Progenitor cell of endocrine pancreas (in vitro differentiated cells): Measurements from ENCODE around the gene HNRNPA2B1. TPM values are rescaled to one million over a fixed set of nuclear protein-coding genes. Genes with fewer than 3 reads are reported as not detected.

ENCODE experiments used
- DNase-seq: peaks from one replicate; pipeline ENCODE4 v3.0.0; 2021; ENCODE audit warnings: low spot score; ENCODE audit not compliant: unreplicated experiment
- H3K27ac Mint-ChIP-seq: 2 replicates; pipeline ENCODE4 v1.8.0; 2021; ENCODE audit warnings: mild to moderate bottlenecking, moderate library complexity, mixed read lengths
- H3K27me3 Mint-ChIP-seq: 2 replicates; pipeline ENCODE4 v1.8.0; 2021; ENCODE audit warnings: mixed read lengths
- H3K36me3 Mint-ChIP-seq: 2 replicates; pipeline ENCODE4 v1.8.0; 2022; ENCODE audit warnings: mixed read lengths; ENCODE audit not compliant: insufficient read depth
- H3K4me1 Mint-ChIP-seq: 2 replicates; pipeline ENCODE4 v1.8.0; 2021; ENCODE audit warnings: low read depth, mixed read lengths
- H3K4me3 Mint-ChIP-seq: 2 replicates; pipeline ENCODE4 v1.8.0; 2021; ENCODE audit warnings: low read depth, mild to moderate bottlenecking, moderate library complexity, mixed read lengths
- H3K9me3 Mint-ChIP-seq: 2 replicates; pipeline ENCODE4 v1.8.0; 2021; ENCODE audit warnings: low read depth, mixed read lengths
- CTCF ChIP-seq: fragments of 200-600 bp; sonication (generic); IDR thresholded peaks from one replicate; pipeline ENCODE4 v1.5.0; 2021; ENCODE audit warnings: antibody characterized with exemption, mild to moderate bottlenecking; ENCODE audit not compliant: unreplicated experiment
- total RNA-seq: library from RNA; stranded (reverse); gene quantifications from 2 replicates; pipeline ENCODE4 v1.2.1, GENCODE V29; 2021

HNRNPA2B1 gene
- total RNA-seq, 1 donor from 2014 or later = 984 TPM

GRCh38 chr7:26201247-26202018 lies 887 bp upstream of the HNRNPA2B1 start, which contains the start of gene CBX3:
Gene CBX3, plus strand, starts transcription at chr7:26201745. Its CDS starts 1,254 bp downstream, at chr7:26202999.
- DNase-seq = peak; percentile 77

DNA sequence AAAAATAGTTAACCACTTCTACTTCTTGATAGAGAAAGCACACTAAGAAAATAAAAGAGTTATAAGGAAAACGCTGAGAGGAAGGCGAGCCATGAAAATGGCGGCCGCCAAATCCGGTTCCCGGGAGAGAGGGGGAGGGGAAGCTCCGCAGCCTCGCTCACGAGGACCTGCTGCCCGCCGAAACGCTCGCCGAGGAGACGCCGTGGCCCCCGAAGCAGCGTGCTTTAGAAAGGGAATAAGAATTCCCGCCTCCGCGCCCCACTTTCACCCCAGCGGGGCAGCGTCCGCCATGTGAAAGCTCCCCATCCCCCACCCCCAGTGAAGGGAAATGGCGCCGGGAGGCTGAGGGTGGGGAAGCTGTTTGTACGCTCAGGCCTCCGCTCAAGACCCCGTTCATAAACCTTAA lies 505 bp downstream of the HNRNPA2B1 start:
- TF ChIP-seq CTCF = no peak
- Mint-ChIP-seq H3K9me3 (no peaks in the 10 kb centered on the region), H3K27me3 (no peaks in the 10 kb centered on the region), H3K36me3 (peaks cover 52% of the 10 kb centered on the region), H3K4me3 (peak overlapping the region; percentile 100), H3K4me1 (peaks cover 46% of the 10 kb centered on the region), H3K27ac (peak overlapping the region; percentile 100)
- DNase-seq = peak; percentile 49

More at GRCh38 chr7:26201247-26202018, 887 bp upstream of the HNRNPA2B1 start, which contains the start of gene CBX3:
- Mint-ChIP-seq H3K36me3 (peaks cover 44% of the 10 kb centered on the region), H3K9me3 (no peaks in the 10 kb centered on the region), H3K27me3 (no peaks in the 10 kb centered on the region), H3K4me1 (peaks cover 43% of the 10 kb centered on the region), H3K4me3 (peak within 1 kb of the TSS; percentile 100), H3K27ac (peak within 1 kb of the TSS; percentile 100)
- no peak for TF ChIP-seq CTCF

DNA sequence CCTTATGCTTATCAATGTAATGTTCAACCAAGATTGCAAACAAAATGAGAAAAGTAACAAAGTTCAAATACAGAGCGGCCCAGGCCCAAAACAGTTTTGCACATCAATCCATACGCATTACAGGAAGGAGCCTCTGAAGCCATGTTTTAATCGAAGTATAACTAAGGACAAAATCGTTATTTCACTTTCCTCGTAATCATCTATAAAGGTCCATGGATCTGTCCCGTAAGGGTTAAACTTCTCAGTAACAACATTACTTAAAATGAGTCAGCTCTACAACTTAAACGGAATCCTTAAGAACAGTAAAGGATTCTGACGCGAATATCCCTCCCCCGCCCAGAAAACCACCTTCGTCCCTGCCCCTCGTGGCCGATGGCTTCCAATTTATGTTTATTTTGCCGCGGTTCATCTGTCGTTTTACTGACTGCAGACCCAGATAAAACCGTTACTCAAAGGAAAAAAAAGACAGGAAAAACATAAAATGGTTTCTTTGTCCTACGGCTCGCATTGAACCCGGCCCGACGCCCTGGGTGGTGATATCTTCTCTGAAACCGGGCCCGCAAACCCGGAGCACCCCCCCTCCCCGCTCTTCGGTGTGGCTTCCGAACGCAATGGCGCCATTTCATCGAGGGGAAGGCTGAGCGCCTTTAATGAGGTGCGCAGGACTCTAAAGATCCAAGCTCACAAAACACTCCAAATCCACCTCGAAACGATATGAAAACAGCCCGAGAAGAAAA lies 1.1 kb downstream of the HNRNPA2B1 start:
- peaks cover 52% of the 10 kb centered on the region for H3K36me3 Mint-ChIP-seq
- peaks cover 43% of the 10 kb centered on the region for H3K4me1 Mint-ChIP-seq

GRCh38 chr7:26198781-26199169 lies 1.8 kb downstream of the HNRNPA2B1 start:
- Mint-ChIP-seq H3K4me3 (peak overlapping the region; percentile 100), H3K27ac (peak overlapping the region; percentile 100), H3K36me3 (peaks cover 53% of the 10 kb centered on the region), H3K4me1 (peaks cover 43% of the 10 kb centered on the region), H3K9me3 (no peaks in the 10 kb centered on the region), H3K27me3 (no peaks in the 10 kb centered on the region)
- no peak for TF ChIP-seq CTCF
- no peak for DNase-seq

More for the DNA sequence above, 1.1 kb downstream of the HNRNPA2B1 start:
- Mint-ChIP-seq H3K27ac (peak overlapping the region; percentile 100), H3K4me3 (peak overlapping the region; percentile 100), H3K9me3 (no peaks in the 10 kb centered on the region), H3K27me3 (no peaks in the 10 kb centered on the region)
- no peak for TF ChIP-seq CTCF
- DNase-seq = peak; percentile 18

DNA sequence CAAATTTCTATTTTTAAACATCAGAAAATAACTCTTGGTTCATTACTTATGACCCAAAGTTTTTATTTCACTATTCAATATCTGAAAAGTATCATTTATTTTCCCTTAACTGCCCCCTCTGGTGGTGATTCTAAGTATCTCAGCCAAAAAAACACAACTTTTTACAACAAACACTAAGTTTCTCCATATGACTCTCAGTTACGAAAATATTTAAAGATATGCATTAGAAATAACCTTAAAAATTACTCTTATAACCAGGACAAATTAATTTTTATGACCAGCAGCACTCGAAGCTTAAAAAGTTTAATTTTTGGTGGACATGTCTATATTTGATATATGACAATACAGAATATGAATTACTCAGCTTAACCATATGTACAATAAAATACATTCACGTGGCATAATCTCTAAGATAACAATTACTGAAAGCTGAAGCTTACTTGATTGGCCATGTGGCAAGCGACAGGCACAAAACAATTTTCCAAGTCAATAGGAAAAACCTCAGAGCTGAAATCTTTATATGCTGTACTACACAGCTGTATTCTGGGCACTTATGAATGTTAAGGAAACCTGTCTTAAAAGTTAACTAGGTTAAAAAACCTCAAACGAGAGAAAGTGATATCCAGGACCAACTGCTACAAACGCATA lies 2.3 kb downstream of the HNRNPA2B1 start:
- H3K36me3 Mint-ChIP-seq = peaks cover 56% of the 10 kb centered on the region
- no peaks in the 10 kb centered on the region for H3K9me3 Mint-ChIP-seq
- peak overlapping the region; percentile 100 for H3K27ac Mint-ChIP-seq
- no peak for DNase-seq
- peak; percentile 90 for TF ChIP-seq CTCF
- H3K4me1 Mint-ChIP-seq = peaks cover 43% of the 10 kb centered on the region
- H3K4me3 Mint-ChIP-seq = peak overlapping the region; percentile 100
- H3K27me3 Mint-ChIP-seq = no peaks in the 10 kb centered on the region
